Subcutaneous adipose tissue (tissue), 4 donors: ENCODE data around the gene SHOC2. TPM values are rescaled to one million over a fixed set of nuclear protein-coding genes. Genes with fewer than 3 reads are reported as not detected.

ENCODE experiments used
- total RNA-seq, 4 donors: library from RNA; depleted of rRNA; stranded (reverse); fragments of >200 nt; gene quantifications; one replicate each; pipeline ENCODE4 v1.1.0, GENCODE V29; 2016
- TF ChIP-seq, protein P1 (sequence below): fragments of 450-650 bp; IDR thresholded peaks from one replicate; pipeline ENCODE4 v1.5.1; 2016; ENCODE audit warnings: low read depth, mild to moderate bottlenecking, control low read depth, antibody characterized with exemption, moderate library complexity

The SHOC2 gene
- total RNA-seq, 4 donors from 2014 or later = 67.1 to 128 (median 72.0) TPM

GRCh38 chr10:110967009-110967630, 47.7 kb downstream of the SHOC2 start:
- TF ChIP-seq, protein P1, sequence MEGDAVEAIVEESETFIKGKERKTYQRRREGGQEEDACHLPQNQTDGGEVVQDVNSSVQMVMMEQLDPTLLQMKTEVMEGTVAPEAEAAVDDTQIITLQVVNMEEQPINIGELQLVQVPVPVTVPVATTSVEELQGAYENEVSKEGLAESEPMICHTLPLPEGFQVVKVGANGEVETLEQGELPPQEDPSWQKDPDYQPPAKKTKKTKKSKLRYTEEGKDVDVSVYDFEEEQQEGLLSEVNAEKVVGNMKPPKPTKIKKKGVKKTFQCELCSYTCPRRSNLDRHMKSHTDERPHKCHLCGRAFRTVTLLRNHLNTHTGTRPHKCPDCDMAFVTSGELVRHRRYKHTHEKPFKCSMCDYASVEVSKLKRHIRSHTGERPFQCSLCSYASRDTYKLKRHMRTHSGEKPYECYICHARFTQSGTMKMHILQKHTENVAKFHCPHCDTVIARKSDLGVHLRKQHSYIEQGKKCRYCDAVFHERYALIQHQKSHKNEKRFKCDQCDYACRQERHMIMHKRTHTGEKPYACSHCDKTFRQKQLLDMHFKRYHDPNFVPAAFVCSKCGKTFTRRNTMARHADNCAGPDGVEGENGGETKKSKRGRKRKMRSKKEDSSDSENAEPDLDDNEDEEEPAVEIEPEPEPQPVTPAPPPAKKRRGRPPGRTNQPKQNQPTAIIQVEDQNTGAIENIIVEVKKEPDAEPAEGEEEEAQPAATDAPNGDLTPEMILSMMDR = no peak

GRCh38 chr10:110967645-110968044, 48.2 kb downstream of the SHOC2 start:
- TF ChIP-seq, protein P1 = no peak

DNA sequence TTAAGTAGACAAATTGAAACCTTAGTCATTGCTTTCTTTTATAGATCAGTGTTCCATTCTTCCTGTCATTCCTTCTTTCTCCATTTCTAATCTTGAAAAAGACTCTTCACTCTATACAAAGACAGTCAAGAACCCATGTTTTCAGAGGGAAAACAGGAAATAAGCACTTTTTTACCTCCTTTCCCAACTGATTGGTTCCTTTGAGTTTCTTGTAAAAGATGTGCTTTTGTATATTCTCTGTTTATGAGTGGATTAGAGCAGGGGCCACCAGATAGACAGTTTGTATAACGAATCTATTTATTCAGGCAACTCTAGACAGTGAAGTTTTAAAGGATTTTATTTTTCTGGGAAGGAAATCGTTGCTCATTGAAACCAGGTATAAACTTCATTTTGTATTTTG, 49.8 kb downstream of the SHOC2 start:
- TF ChIP-seq, protein P1 = no peak

DNA sequence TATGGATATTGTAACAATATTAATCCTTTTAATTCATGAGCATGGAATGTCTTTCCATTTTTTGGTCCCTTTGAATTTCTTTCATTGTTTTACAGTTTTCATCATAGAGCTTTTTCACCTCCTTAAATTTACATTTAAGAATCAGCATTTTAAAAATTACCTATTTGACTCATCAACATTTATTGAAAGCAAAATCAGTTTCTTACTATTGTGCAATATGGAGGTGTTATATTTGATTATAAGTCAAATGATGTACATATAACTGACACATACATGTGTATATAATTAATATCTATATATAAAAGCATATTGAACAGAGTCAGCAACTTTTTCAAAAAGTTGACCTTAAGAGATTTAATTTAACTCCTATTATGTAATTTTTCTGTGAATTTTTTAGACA, 52.2 kb downstream of the SHOC2 start:
- TF ChIP-seq, protein P1 = no peak

GRCh38 chr10:110972231-110973134, 53.1 kb downstream of the SHOC2 start:
- TF ChIP-seq, protein P1 = no peak

DNA sequence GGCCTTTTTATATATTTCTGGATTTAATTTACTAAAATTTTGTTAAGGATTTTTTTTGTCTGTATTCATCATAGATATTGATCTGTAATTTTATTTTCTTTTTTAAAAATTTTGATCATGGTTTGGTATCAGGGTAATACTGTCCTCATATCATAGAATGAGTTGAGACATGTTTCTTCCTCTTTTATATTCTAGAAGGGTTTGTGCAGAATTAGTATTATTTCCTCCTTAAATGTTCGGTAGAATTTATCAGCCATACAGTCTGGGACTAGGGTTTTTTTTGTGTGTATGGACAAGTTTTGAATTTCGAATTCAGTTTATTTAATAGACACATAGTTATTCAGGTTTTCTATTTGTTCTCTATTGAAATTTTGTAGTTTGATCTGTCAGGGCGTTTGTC, 54.0 kb downstream of the SHOC2 start:
- TF ChIP-seq, protein P1 = no peak

GRCh38 chr10:110976577-110976976, 57.2 kb downstream of the SHOC2 start:
- TF ChIP-seq, protein P1 = no peak
